RCC 7860 (cell line): ENCODE measurements around the gene DPP4.
A peak's percentile ranks its signal among the peaks of the same experiment; 100 is the strongest.
"Not testable (repeated sequence)": the region's sequence is repeated elsewhere in the genome, so short reads cannot be mapped to it uniquely, and the experiment has no call there.

ENCODE experiments used
- DNase-seq: peaks from one replicate; pipeline ENCODE4 v3.0.0-alpha.2; 2015; ENCODE audit warnings: low spot score
- FAIRE-seq: peaks from 2 replicates; lab custom pipeline; 2012; peaks lifted over from hg19 to GRCh38; lab: Jason Lieb, UNC

Gene DPP4

DNA sequence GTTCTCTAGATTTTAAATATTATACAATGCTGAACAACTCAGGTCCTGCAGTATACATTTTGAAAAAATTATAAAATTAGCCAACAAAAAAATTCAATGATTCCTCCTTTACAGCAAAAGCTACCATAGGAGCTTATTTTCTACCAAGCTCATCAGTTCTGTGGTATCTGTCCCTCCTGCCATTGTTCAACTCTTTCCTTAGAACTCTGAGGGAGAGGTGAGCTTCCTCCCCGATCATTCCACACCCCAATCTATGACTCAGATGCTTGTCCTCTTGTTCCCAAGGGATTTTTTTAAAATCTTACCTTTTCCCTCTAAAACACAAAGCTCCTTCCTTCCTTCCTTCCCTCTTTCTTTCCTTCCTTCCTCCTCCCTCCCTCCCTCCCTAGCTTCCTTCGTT lies 13.5 kb downstream of the DPP4 start:
- DNase-seq (no peak), FAIRE-seq (no peak)

DNA sequence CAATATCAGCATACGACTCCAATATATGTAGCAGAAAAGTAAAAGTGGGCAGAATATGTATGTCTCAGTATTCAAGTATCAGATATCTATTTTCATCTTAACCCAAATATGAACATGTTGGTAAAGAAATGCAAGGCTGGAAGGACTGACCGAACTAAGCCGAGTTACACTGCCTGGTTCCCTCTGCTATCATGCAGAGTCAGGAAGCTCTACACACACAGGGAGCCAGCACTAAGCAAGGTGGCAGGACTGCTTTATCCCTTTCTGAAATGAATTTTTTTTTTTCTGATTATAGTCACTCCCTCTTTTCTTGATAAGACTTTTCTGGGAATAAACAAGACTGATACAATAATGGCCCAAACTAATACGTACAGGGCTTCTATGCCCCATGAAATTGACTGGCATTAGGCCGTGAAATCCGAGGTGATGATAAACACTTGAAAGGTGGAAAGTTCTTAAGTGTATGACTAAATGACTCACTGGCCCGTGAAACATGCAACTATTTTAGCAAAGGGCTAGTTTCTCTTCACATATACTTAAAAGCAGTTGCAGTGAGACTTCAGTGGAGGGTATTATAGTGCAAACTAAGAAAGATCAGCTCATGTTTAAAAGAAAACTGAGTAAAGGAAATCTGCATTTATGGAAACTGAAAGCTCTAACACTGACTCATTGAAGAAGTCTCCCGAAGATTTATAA lies 14.9 kb downstream of the DPP4 start:
- no peak for DNase-seq
- FAIRE-seq = peak; percentile 68

DNA sequence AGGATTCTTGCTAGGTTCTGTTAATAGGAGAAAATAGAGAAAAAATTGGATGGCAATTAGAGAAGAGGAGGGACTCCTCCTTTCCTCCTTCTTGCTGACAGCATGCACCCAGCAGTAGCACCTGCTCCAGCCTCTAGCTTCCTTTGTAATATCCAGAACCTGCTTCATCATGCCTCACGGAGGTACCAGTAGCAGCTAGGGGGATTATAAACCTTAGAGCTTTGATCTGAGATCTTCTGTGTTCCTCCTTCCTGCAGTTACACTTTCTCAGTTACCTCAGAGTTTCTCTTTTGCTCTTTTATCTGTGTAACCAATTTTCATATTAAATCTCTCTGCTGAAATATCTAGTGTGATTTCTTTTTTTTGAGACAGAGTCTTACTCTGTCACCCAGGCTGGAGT lies 16.6 kb downstream of the DPP4 start:
- DNase-seq (no peak), FAIRE-seq (no peak)

DNA sequence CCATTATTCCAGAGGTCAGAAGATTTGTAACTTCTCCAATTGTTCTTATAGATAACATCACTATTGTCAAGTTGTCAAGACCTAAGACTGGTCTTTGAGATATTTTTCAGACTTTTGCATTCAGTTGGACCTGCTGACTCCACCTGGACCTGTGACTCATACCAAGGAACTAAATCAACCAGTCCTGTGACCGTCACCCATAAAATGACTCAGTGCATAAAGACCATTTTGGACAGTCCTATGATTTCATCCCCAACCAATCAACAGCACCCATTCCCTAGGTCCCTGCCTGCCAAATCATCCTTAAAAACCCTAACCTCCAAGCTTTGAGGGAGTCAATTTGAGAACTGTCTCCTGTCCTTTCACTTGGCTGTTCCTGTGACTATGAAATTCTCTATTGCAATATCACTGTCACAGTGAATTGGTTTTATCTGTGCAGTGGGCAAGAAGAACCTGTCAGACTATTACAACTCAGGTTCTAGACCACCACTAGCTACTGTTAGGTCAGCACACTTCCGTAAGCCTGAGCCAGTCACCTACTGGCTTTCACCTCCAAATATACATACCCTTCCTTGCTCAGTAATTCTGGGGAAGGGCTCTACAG lies 17.1 kb downstream of the DPP4 start:
- FAIRE-seq = peak; percentile 70
- DNase-seq = peak; percentile 69

DNA sequence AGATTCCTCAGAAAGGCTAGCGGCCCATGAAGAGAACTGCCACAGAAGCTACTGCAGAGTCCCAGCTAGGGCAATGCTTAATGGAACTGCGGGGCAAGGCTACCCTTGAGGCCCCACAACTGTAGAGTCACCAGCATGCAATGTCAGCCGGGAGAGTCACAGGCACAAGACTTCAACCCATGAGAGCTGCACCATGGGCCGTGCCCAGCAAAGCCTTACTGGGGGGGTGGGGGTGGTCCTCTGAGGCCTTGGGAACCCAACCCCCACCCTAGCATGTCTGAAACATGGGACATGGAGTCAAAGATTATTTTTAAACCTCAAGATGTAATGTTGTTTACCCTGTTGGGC lies 20.2 kb downstream of the DPP4 start:
- DNase-seq (no peak), FAIRE-seq (no peak)

DNA sequence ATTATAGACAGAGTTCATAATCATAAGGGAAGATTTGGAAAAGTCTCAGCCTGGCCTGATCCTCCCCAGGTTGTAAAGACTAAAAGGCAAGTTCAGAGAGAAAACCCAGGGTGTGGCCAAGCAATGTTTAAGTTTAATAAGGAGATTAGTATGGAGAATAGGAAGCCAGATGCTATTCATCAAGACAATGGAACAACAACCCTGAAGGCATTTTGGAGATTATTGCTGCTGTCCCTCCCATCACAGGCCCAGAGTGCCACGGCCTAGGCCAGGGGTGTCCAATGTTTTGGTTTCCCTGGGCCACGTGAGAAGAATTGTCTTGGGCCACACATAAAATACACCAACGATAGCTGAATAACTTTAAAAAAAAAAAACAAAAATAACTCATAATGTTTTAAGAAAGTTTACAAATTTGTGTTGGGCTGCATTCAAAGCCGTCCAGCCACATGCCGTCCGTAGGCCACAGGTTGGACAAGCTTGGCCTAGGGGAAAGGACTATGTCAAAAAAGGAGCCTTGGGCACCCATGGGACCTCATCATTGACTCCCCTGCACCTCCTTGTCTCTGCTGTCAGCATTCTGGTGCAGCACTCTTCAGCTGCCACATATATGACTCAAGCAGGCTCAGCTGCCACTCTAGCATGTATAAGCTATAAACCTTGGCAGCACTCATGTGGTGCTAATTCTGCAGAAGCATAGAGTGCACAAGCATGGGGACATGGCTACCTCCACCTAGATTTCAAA lies 20.8 kb downstream of the DPP4 start:
- DNase-seq = no peak
- no peak for FAIRE-seq

DNA sequence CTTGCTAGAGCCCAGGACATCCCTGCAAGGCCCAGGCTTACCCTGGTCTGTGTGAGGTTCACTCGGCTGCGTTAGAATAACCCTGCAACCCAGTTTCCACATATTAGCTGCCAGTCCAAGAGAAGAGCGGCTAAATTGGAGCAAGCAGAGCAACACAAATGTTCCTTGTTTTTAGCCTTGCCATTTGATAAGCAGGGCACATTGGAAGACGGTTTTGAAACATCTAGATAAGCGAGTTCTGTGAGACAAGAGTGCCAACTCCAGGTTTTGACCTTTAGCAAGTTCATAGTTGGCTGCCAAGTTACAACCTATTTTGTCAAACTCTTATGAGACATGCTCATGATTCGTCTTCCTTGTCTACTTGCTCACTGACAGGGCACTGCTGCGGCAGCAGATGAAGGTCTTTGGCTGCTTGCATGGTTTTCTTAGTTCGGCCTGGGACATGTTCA lies 23.5 kb downstream of the DPP4 start:
- DNase-seq = no peak
- no peak for FAIRE-seq

DNA sequence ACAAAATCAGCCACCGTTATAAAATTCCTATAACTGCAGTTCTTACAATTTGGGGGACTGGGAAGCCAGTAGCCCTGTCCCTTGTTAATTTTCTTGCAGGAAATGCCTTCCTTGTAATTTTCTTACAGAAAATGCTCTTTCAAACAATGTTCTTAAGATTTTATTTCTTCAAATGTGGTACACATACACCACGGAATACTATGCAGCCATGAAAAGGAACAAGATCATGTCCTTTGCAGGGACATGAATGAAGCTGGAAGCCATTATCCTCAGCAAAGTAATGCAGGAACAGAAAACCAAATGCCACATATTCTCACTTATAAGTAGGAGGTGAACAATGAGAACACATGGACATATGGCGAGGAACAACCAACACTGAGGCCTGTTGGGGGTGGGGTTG lies 24.9 kb downstream of the DPP4 start:
- DNase-seq, FAIRE-seq: not testable (repeated sequence)

GRCh38 chr2:162044586-162044985 lies 29.4 kb downstream of the DPP4 start:
- no peak for FAIRE-seq
- DNase-seq = no peak

GRCh38 chr2:162043132-162043531 lies 30.9 kb downstream of the DPP4 start:
- FAIRE-seq (no peak), DNase-seq (no peak)

GRCh38 chr2:162041485-162041884 lies 32.5 kb downstream of the DPP4 start:
- FAIRE-seq (no peak), DNase-seq (no peak)

DNA sequence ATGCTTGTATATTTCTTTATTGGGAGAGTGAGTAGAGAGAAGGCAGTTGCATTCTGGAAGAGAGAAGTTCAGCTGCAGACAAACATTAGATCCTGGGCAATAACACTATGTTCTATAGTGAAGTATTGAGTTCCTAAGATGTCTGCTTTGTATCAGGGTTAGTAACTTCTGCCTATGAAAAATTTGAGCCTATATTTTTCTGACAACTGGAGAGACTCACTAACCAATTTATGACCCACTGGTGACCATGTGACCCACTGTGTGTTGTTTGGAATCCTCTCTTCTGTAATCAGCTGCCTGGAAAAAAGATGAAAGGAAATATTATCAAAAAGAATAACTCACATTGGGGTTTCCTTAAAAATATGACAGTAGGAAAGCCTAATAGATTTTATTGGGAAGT lies 35.3 kb downstream of the DPP4 start:
- no peak for FAIRE-seq
- DNase-seq = no peak

DNA sequence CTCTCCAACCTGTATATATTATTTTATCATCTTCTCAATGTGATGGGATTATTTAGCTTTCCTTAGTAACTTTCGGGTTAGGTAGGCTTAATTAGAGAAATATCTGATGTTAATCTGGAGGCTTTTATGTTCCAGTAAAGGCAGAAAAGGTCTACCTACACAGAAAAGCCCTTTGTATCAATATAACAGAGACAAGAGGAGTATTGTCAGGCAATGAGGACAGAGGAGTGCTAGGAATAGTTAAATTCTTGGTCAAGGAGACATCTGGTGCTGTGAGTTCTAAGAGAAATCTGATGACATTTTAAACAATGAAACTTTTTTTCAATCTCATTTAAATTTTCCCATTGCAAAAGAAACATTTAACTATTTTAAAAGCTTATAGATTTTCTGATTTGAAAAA lies 36.1 kb downstream of the DPP4 start:
- no peak for FAIRE-seq
- DNase-seq = no peak

GRCh38 chr2:162037028-162037795 lies 36.8 kb downstream of the DPP4 start:
- FAIRE-seq (no peak), DNase-seq (no peak)

- DNase-seq = no peak
- FAIRE-seq = no peak
These were observed 38.0 kb downstream of the DPP4 start for GRCh38 chr2:162035981-162036380.

- FAIRE-seq = no peak
- no peak for DNase-seq
These were observed 43.4 kb downstream of the DPP4 start for GRCh38 chr2:162030363-162031190.

- peak; percentile 92 for FAIRE-seq
These were observed 44.6 kb downstream of the DPP4 start for GRCh38 chr2:162029287-162029901.

DNA sequence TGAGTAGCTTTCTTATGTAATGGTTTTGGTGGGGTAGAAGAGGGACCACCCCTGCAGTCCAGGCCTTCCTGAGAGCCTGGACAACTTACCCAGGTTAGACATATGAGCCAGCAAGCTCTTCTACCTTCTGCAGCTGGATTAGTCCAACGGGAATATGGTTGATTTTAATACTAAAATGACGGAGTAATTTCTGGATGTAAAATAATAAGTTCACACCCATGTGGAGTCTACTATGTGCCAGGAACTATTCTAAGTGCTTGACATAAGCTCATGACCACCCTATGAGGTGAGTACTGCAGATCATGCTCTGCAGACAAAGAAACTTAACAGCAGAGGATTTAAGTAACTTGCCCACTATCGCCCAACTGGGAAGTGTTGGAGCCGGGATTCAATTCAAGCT lies 45.5 kb downstream of the DPP4 start:
- FAIRE-seq (no peak), DNase-seq (no peak)

More at GRCh38 chr2:162029287-162029901, 44.6 kb downstream of the DPP4 start:
- peak; percentile 74 for DNase-seq

GRCh38 chr2:162025121-162025911 lies 48.7 kb downstream of the DPP4 start:
- DNase-seq (no peak), FAIRE-seq (no peak)
